ENCODE data around the gene ERCC6L2.

The ERCC6L2 gene

DNA sequence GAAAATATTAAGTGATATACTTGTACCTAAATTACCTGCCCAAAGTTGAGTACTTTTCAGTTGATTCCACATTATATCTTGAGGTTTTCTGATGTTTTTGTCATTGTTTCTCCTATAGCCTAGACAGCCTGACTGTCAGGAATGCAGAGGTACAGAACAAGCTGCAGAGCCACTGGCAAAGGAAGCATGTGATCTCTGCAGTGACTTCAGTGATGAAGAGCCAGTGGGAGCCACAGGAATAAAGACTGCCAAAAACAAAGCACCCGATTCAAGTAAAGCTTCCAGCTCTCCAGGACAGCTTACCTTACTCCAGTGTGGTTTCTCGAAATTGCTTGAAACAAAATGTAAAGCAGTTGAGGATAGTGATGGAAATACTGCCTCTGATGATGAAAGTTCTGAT lies 96.3 kb downstream of the ERCC6L2 start:
- H3K9me3 ChIP-seq (ENCODE audit: control insufficient read depth, insufficient read depth, low read depth, low read length), result no peaks in the 10 kb centered on the region
- H3K4me1 ChIP-seq (ENCODE audit: control insufficient read depth, insufficient read depth, low read length), result no peaks in the 10 kb centered on the region
- no peak overlapping the region for H3K4me3 ChIP-seq (ENCODE audit: low read depth, low read length)
- no peak overlapping the region for H3K27ac ChIP-seq (ENCODE audit: extremely low read depth, low read depth, low read length)
- ChIA-PET CTCF (interaction anchor here (0.7 kb wide), 1 partner anchor 261 kb away, joined by 3 read pairs; no protein-coding TSS in a partner anchor), POLR2A (no interaction called here)
- no peak for TF ChIP-seq ZFP37 (tag by site-specific recombination; IDR thresholded peaks at IDR 0.05)
- TF ChIP-seq, protein P1, sequence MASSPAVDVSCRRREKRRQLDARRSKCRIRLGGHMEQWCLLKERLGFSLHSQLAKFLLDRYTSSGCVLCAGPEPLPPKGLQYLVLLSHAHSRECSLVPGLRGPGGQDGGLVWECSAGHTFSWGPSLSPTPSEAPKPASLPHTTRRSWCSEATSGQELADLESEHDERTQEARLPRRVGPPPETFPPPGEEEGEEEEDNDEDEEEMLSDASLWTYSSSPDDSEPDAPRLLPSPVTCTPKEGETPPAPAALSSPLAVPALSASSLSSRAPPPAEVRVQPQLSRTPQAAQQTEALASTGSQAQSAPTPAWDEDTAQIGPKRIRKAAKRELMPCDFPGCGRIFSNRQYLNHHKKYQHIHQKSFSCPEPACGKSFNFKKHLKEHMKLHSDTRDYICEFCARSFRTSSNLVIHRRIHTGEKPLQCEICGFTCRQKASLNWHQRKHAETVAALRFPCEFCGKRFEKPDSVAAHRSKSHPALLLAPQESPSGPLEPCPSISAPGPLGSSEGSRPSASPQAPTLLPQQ (tag by site-specific recombination; IDR thresholded peaks at IDR 0.05), result no peak
- TF ChIP-seq ZNF324 (tag by site-specific recombination; IDR thresholded peaks at IDR 0.05), result no peak
- no peak for TF ChIP-seq ZFP41 (tag by site-specific recombination; IDR thresholded peaks at IDR 0.05; ENCODE audit: borderline replicate concordance)
- no peak for TF ChIP-seq ZNF223 (tag by site-specific recombination; IDR thresholded peaks at IDR 0.05)
- TF ChIP-seq ZNF169 (tag by site-specific recombination; IDR thresholded peaks at IDR 0.05), result no peak
- no peak for TF ChIP-seq ZNF558 (tag by site-specific recombination; IDR thresholded peaks at IDR 0.05)
- TF ChIP-seq ZNF521 (tag by site-specific recombination; IDR thresholded peaks at IDR 0.05), result no peak
- no peak for TF ChIP-seq ZNF146 (tag by site-specific recombination; IDR thresholded peaks at IDR 0.05)
- no peak for TF ChIP-seq TCF7L2 (IDR thresholded peaks at IDR 0.05; ENCODE audit: borderline replicate concordance, low read depth, low read length)
- TF ChIP-seq, protein P2, sequence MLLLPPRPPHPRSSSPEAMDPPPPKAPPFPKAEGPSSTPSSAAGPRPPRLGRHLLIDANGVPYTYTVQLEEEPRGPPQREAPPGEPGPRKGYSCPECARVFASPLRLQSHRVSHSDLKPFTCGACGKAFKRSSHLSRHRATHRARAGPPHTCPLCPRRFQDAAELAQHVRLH (tag by site-specific recombination; IDR thresholded peaks at IDR 0.05), result no peak
- TF ChIP-seq, protein P3, sequence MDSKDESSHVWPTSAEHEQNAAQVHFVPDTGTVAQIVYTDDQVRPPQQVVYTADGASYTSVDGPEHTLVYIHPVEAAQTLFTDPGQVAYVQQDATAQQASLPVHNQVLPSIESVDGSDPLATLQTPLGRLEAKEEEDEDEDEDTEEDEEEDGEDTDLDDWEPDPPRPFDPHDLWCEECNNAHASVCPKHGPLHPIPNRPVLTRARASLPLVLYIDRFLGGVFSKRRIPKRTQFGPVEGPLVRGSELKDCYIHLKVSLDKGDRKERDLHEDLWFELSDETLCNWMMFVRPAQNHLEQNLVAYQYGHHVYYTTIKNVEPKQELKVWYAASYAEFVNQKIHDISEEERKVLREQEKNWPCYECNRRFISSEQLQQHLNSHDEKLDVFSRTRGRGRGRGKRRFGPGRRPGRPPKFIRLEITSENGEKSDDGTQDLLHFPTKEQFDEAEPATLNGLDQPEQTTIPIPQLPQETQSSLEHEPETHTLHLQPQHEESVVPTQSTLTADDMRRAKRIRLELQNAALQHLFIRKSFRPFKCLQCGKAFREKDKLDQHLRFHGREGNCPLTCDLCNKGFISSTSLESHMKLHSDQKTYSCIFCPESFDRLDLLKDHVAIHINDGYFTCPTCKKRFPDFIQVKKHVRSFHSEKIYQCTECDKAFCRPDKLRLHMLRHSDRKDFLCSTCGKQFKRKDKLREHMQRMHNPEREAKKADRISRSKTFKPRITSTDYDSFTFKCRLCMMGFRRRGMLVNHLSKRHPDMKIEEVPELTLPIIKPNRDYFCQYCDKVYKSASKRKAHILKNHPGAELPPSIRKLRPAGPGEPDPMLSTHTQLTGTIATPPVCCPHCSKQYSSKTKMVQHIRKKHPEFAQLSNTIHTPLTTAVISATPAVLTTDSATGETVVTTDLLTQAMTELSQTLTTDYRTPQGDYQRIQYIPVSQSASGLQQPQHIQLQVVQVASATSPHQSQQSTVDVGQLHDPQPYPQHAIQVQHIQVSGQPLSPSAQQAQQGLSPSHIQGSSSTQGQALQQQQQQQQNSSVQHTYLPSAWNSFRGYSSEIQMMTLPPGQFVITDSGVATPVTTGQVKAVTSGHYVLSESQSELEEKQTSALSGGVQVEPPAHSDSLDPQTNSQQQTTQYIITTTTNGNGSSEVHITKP (tag by site-specific recombination; IDR thresholded peaks at IDR 0.05), result no peak
- TF ChIP-seq BCL11A (tag by site-specific recombination; IDR thresholded peaks at IDR 0.05; ENCODE audit: low read depth), result no peak
- TF ChIP-seq ZSCAN30 (tag by site-specific recombination; IDR thresholded peaks at IDR 0.05), result no peak
- TF ChIP-seq, protein P4, sequence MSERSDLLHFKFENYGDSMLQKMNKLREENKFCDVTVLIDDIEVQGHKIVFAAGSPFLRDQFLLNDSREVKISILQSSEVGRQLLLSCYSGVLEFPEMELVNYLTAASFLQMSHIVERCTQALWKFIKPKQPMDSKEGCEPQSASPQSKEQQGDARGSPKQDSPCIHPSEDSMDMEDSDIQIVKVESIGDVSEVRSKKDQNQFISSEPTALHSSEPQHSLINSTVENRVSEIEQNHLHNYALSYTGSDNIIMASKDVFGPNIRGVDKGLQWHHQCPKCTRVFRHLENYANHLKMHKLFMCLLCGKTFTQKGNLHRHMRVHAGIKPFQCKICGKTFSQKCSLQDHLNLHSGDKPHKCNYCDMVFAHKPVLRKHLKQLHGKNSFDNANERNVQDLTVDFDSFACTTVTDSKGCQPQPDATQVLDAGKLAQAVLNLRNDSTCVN (tag by site-specific recombination; optimal IDR thresholded peaks at IDR 0.05), result no peak
- TF ChIP-seq, protein P5, sequence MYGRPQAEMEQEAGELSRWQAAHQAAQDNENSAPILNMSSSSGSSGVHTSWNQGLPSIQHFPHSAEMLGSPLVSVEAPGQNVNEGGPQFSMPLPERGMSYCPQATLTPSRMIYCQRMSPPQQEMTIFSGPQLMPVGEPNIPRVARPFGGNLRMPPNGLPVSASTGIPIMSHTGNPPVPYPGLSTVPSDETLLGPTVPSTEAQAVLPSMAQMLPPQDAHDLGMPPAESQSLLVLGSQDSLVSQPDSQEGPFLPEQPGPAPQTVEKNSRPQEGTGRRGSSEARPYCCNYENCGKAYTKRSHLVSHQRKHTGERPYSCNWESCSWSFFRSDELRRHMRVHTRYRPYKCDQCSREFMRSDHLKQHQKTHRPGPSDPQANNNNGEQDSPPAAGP (tag by site-specific recombination; IDR thresholded peaks at IDR 0.05), result no peak
- no peak for TF ChIP-seq ZBTB17 (tag by site-specific recombination; IDR thresholded peaks at IDR 0.05)
- H3K36me3 ChIP-seq (ENCODE audit: control insufficient read depth in 2 of 2, insufficient read depth in 1 of 2, low read length in 2 of 2), result peaks cover 15 to 42% of the 10 kb centered on the region in 2 experiments; a peak in 2 of 3 replicates

DNA sequence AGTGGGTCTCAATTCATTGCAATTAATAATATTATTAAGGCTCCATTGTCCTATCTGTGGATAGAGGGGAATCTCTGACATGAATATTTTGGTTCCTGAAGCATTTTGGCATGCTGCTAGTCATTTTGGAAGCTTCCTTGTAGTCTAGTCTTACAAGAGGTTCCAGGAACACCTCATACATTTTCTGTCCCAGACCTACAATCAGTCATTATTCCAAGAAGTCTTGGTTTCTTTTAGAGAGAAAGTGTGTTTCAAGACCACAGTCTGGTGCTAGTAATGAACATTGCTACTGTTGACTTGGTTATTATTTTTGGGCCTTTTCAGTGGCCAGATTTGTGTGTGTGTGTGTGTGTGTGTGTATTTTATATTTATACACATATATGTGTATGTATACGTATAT lies 98.9 kb downstream of the ERCC6L2 start:
- Histone ChIP-seq H3K9me3 (ENCODE audit: control insufficient read depth, insufficient read depth, low read depth, low read length) (no peaks in the 10 kb centered on the region), H3K4me1 (ENCODE audit: control insufficient read depth, insufficient read depth, low read length) (no peaks in the 10 kb centered on the region), H3K4me3 (ENCODE audit: low read depth, low read length) (no peak overlapping the region), H3K27ac (ENCODE audit: extremely low read depth, low read depth, low read length) (no peak overlapping the region), H3K36me3 (ENCODE audit: control insufficient read depth in 2 of 2, insufficient read depth in 1 of 2, low read length in 2 of 2) (peaks cover 11 to 43% of the 10 kb centered on the region in 2 experiments; a peak in 2 of 3 replicates)
- ChIA-PET CTCF (no interaction called here), POLR2A (no interaction called here)
- TF ChIP-seq ZNF560 (tag by site-specific recombination; IDR thresholded peaks at IDR 0.05; ENCODE audit: borderline replicate concordance) (no peak), GLIS1 (tag by site-specific recombination; IDR thresholded peaks at IDR 0.05) (no peak), ZNF10 (tag by site-specific recombination; IDR thresholded peaks at IDR 0.05) (no peak), SETDB1 (IDR thresholded peaks at IDR 0.05; ENCODE audit: insufficient read length, low read length) (no peak), IKZF3 (tag by site-specific recombination; IDR thresholded peaks at IDR 0.05) (no peak)
- TF ChIP-seq, protein P6, sequence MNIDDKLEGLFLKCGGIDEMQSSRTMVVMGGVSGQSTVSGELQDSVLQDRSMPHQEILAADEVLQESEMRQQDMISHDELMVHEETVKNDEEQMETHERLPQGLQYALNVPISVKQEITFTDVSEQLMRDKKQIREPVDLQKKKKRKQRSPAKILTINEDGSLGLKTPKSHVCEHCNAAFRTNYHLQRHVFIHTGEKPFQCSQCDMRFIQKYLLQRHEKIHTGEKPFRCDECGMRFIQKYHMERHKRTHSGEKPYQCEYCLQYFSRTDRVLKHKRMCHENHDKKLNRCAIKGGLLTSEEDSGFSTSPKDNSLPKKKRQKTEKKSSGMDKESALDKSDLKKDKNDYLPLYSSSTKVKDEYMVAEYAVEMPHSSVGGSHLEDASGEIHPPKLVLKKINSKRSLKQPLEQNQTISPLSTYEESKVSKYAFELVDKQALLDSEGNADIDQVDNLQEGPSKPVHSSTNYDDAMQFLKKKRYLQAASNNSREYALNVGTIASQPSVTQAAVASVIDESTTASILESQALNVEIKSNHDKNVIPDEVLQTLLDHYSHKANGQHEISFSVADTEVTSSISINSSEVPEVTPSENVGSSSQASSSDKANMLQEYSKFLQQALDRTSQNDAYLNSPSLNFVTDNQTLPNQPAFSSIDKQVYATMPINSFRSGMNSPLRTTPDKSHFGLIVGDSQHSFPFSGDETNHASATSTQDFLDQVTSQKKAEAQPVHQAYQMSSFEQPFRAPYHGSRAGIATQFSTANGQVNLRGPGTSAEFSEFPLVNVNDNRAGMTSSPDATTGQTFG (tag by site-specific recombination; IDR thresholded peaks at IDR 0.05; ENCODE audit: borderline replicate concordance), result no peak
- TF ChIP-seq, protein P7, sequence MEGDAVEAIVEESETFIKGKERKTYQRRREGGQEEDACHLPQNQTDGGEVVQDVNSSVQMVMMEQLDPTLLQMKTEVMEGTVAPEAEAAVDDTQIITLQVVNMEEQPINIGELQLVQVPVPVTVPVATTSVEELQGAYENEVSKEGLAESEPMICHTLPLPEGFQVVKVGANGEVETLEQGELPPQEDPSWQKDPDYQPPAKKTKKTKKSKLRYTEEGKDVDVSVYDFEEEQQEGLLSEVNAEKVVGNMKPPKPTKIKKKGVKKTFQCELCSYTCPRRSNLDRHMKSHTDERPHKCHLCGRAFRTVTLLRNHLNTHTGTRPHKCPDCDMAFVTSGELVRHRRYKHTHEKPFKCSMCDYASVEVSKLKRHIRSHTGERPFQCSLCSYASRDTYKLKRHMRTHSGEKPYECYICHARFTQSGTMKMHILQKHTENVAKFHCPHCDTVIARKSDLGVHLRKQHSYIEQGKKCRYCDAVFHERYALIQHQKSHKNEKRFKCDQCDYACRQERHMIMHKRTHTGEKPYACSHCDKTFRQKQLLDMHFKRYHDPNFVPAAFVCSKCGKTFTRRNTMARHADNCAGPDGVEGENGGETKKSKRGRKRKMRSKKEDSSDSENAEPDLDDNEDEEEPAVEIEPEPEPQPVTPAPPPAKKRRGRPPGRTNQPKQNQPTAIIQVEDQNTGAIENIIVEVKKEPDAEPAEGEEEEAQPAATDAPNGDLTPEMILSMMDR (tag by site-specific recombination; IDR thresholded peaks at IDR 0.05), result no peak

All from HEK293 (cell line).